GM19468 (cell line): ENCODE results near the gene PSAP.
"Not testable (repeated sequence)": the region's sequence is repeated elsewhere in the genome, so short reads cannot be mapped to it uniquely, and the experiment has no call there.

Experiments used
- ATAC-seq: cut with Tn5 transposase; IDR thresholded peaks from one replicate; pipeline ENCODE4 v1.9.1; 2021; ENCODE audit warnings: mild to moderate bottlenecking, moderate library complexity, moderate number of reproducible peaks; ENCODE audit not compliant: unreplicated experiment; ENCODE audit errors: extremely low read depth

PSAP gene

DNA sequence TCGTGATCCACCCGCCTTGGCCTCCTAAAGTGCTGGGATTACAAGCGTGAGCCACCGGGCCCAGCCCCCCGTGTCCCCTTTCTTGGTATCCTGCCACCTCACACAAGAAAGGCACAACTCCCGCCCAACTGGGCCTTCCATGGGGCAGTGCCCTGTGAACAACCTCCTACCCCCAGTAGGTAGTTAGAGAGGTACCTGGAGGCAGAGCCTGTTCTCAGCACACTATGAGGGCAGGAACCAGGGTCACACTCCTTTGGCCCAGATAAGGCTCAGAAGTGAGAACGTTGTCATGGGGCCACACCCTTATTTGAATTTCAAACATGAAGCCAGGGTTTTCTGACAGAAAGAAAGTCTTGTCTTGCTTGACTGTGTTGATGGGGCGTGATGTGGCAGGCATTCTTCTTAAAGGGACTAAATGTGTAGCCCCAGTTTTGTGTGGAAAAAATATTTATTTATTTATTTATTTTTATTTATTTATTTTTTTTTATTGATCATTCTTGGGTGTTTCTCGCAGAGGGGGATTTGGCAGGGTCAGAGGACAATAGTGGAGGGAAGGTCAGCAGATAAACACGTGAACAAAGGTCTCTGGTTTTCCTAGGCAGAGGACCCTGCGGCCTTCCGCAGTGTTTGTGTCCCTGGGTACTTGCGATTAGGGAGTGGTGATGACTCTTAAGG lies 23.8 kb upstream of the PSAP start:
- ATAC-seq, result not testable (repeated sequence)

DNA sequence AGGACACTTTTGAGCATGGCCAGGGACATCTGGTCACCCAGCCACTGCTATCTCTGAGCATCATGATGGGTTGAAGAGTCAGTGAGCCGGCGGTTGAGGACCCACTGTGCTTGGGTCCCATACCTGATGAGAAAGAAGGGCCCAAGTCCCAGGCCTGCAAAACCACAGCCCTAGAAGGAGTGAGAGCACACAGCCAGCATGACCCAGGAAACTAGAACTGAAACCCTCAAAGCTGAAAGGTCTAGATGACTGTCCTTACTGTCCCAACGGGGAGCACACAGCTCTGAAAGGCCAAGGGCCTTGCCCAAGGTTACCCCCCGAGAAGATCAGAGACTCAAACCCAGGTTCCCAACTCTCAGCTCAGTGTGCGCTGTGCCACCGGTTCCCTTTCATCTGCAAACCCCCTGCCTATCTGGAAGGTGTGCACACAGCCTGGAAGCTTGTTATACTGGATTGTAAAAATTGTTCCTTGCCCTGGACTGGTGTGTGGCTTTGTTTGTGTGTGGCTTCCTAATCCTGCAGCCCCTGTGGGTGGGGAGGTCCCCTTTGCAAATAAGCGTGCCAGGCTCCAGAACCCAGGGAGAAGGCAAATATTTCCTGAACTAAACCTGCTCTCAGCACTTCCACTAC lies 22.6 kb upstream of the PSAP start:
- peak; percentile 81 for ATAC-seq

DNA sequence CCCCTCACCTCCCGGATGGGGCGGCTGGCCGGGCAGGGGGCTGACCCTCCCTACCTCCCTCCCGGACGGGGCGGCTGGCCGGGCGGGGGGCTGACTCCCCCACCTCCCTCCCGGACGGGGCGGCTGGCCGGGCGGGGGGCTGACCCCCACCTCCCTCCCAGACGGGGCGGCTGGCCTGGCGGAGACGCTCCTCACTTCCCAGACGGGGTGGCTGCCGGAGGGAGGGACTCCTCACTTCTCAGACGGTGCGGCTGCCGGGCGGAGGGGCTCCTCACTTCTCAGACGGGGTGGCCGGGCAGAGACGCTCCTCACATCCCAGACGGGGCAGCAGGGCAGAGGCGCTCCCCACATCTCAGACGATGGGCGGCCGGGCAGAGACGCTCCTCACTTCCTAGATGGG lies 18.6 kb upstream of the PSAP start:
- not testable (repeated sequence) for ATAC-seq

DNA sequence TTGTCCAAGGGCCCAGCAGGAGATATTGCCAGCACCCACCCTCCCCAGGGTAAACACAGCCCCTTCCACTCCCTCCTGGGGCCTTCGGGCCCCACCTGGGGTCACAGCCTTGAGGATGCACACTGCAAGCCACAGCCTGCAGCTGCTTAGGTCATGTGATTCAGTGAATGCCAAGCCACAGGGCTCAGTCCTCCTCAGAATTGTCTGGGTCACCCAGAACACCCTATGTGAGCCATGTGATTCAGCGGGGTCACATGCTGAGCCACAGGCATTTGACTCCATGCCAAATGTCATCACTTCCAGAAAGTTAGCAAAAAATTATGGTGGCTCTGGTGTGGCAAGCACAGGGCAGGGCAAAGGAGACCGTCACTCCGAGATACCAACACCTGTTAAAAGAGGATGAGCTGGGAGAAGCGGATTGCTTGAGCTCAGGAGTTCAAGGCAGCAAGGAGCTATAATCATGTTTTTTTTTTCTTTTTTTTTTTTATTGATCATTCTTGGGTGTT lies 17.2 kb upstream of the PSAP start:
- ATAC-seq, result no peak

DNA sequence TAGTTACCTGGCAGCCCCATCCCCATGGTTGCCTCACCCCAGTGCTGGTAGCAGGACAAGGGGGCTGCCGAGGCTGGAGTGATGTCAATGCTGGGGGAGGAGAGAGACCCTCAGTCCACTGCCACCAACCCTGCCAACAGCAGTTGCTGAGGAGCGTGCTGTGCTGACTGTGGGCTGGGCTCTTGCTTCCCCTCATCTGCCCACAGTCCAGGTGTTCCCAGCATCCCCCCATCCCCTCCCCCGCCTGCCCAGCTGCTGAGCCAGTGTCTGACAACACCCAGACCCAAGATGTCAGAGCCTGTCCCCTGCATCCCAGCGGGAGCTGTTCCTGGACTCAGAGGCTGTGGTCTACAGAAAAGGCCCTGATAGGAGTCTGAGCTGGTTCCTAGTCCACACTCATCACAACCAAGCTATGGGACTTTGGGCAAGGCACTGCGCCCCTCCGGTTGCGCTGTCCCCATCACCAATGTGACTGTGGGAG lies 14.6 kb upstream of the PSAP start:
- ATAC-seq, result no peak

DNA sequence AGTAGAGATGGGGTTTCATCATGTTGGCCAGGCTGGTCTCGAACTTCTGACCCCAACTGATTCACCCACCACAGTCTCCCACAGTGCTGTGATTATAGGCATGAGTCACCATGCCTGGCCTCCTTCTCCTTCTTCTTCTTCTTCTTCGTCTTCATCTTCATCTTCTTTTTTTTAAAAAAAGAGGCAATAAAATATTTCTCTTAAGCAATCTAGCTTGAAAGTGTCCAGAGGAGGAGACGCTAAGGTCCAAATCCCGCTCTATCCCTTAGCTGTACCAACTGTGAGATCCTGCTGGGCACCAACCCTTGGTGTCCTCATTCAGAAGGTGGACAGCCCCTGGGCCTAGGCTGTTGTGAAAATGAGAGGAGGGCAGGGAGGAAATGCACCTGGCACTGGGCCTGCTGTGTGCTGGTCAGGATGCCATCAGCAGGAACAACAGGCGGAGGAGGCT lies 13.9 kb upstream of the PSAP start:
- ATAC-seq, result no peak

DNA sequence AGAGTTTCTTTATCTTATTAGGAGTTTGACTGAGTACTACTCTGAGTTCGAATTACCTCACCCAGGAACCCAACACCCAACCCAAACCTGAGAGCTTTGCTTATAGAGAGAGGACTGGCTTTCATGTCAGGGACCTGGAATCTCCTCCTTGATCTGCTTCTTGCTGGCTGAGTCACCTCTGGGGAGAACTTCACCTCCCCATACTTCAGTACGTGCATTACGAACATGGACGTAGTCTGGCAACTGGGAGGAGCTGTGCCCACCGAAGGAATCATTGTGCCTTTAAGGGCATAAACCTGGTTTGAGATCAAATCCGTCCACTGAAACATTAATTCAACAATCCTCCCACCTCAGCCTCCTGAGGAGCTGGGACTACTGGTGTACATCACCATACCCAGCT lies 12.2 kb upstream of the PSAP start:
- ATAC-seq, result no peak

DNA sequence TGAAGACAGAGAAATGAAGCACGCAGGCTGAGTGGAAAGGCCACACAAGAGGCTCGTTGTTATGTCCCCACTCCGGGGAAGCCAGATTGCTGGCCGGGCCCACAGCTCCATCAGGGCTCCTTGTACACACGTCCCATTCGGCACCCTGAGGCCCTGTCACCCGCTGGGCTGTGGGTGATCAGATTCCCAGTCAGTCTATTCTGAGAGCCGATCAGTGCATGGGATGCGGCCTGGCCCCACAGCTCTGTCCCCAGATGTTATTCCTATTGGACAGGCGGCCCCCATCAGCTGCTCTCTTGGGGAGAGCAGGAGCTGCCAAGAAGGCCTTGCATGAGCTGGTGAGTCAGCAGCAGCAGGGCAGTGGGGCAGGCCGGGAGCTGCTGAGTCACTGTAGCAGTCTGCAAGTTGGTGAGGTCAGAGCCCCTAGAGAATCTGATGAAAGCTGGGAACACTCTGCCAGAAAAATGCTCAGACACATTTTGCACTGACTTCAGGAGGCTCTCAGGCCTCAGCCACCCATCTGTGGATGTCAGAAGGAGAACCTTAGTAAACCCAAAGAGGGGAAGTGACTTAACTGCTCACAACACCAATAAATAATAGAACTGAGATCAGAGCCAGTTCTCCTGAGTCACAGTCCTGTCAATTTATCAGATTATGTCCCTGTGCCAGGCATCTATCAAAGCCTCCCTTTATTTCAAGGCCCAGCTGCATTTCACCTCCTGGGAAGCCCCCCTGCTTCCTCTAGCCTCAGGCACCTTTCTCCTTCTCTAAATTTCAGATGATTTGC lies 9.4 kb upstream of the PSAP start:
- no peak for ATAC-seq

DNA sequence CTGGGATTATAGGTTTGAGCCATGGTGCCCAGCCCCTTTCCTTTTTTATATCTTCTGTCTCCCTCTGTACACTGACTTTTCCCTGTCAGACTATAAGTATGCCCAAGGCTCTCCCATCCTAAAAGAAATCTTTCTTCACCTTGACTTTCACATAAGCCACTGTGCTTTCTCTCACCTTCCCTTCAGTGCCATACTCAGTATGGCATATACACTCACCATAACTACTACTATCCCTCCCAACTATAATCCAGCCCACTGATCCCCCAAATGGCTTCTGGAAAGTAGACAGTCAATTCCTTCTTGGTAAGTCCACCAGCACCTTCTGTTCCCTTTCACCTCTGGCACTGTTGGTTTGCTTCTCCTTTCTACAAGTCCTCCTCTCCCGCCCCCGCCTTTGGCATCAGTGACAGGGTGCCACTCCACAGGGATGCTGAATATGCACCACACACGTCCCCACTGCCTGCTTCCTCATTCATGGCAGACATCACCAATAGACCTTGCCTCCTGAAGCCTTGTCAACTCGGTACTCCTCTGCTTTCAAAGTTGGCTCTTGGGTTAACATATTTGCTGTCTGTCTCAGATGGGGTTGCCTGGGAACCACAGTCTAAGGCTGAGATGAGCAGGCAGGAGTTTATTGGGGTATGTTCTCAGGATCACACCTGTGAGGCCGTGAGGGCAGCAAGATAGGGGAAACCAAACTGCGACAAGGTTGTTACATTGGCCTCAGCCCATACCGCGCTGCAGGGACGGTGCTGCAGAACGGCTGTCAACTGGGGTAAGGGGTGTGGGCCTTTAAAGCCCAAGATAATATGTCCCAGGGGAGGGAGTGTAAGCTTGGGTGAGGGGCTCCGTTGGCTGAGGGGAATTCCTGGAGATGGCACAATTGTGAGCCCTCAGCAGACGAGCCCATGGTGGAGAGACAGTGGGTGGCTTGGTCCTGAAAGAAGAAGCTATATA lies 7.2 kb upstream of the PSAP start:
- no peak for ATAC-seq

DNA sequence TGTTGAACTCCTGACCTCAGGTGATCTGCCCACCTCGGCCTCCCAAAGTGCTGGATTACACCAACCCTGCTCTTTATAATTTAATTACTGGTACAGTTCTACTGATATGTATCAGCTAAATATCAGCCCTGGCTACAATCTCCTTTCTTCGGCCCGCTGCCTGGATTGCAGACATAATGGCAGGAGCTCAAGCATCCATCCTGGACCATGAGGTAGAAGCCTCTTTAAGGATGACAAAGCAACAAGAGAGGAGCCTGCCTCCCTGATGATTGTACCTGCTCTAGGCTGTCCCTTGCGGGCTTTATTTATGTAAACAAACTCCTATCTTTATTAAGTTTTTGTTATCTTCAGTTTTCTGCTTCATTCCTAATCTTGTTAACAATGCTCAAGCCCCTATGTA lies 5.6 kb upstream of the PSAP start:
- ATAC-seq, result no peak

DNA sequence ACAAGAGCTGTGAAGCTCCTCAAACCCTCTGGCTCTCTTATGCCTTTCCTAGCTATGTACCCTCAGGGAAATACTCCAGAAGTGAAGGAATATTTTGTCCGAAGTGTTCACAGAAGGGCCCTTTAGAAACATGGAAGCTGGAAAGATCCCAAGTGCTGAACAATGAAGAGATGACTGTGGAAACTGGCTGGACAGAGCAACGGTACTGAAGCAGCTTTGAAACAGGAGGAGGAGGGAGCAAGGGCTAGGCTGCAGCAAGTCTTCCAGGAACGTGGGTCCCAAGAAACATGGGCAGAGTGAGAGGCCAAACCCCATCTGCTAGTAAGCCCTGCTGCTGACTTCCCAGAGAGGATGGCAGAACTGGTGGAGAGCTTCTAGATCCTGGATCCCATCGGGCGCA lies 3.0 kb upstream of the PSAP start:
- no peak for ATAC-seq

DNA sequence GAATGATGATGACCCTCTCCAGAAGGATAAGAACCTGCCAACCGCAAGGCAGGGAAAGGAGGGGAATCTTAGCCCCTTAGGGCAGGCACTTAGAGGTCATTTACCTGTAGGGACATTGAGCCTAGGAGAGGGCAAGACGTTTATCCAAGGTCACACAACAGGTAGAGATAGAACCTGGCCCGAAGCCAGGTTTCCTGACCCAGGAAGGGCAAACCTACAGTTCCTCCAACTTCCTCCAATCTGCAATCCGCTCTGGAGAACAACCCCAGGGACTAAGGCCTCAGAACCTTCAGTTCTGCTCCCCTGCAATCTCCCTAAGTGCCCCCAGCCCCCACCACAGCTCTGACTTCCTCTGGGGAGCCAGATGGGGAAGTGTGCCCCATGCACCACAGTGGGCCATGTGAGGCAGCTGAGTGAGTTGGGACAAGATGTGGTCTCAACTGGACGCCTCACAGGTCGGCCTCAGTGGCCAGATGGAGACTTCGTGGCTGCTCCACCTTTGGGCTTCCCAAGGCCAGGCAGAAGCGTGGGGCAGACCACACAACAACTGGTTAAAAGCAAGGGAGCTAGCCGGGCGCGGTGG lies 1.4 kb upstream of the PSAP start:
- no peak for ATAC-seq

DNA sequence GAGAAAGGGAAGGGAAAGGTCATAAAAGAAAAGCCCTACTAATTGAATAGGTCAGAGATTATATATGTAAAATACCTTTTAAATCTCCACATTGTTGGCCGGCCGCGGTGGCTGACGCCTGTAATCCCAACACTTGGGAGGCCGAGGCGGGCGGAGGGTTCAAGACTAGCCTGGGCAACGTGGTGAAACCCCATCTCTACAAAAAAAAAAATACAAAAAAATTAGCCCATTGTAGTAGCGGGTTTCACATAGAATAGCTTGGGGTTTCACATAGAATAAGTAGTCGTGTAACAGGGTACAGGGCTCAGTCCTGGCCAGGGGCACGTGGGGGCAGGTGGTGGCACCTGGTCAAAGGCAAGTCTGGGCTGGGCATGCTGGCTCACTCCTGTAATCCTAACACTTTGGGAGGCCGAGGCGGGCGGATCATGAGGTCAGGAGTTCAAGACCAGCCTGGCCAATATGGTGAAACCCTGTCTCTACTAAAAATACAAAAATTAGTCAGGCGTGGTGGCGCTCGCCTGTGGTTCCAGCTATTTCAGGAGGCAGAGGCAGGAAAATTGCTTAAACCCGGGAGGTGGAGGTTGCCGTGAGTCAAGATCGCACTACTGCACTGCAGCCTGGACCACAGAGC lies 529 bp upstream of the PSAP start:
- ATAC-seq, result not testable (repeated sequence)

DNA sequence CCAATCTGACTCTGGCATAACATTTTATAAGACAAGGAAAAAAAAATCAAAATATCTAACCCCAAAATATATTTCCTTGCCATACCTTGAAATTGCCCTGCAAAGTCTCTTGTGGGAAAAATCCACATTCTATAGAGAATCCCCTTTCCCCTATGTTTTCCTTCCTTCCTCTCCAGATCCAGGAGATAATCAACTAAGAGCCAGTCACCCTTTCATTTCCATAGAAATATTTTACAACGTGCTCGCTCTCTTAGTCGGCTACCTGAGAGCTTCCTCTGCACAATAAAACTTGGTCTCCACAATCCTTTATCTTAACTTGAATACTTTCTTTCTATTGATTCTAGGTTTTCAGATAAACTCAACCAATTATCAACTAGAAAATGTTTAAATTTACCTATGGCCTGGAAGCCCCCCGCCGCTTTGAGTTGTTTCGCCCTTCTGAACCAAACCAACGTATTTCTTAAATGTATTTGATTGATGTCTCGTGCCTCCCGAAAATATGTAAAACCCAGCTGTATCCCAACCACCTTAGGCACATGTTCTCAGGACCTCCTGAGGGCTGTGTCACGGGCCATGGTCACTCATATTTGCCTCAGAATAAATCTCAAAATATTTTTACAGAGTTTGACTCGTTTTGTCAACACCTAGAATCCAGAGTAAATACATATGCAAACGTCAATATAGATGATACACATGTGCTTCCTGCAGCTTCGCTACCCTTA lies 869 bp downstream of the PSAP start:
- ATAC-seq, result no peak

DNA sequence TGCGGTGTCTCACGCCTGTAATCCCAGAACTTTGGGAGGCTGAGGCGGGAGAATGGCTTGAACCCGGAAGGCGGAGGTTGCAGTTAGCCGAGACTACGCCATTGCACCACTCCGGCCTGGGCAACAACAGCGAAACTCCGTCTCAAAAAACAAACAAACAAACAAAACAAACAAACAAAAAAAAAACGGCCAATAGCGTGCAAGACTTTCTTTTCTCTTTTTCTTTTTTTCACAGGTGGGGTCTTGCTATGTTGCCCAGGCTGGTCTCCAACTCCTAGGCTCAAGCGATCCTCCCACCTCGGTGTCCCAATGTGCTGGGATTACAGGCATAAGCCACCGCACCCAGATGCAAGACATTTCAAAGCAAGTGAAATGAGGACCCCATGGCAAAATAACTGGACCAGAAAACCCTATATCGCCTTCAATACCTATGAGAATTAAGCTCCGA lies 1.6 kb downstream of the PSAP start:
- no peak for ATAC-seq

DNA sequence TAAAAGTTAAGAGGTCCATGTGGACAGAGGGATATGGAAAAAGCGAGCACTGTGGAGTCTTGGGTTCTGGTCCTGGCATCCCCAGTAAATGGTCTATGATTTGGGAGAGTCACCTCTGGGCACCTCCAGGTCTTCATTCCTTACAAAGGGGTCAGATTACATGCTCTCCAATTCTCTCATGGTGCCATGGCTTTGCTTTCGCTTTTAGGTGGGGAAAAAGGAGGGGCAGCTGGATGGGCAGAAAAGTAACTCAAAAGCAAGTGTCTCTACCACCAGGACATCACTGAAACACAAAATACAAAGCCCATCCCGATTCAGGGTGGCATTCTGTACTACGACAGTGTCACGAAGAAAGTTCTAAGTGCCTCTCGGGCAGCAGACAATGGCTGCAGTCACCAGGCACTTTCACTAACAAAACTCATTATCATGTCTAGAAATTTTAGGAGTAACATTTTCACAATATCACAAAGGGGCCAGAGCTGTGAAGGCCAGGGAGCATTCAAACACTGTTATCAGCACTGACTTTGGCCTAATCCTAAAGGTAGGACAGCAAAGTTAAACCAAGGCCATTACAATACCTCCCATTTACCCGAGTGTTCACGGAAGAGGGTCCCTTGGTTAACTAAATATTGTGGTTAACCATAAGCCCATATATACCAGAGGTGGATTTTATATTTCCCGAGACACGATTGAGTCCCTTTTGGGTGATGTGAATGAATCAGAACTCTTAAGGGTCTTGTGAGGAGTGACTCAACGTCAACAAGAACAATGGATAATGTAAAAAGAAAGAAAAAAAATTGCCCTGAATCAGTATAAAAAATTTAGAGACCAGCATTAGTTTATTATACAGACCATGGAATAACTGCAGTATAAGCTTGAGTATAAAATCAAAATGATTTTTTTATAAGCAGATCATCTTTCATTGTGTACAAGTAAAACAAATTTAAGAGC lies 2.5 kb downstream of the PSAP start:
- ATAC-seq, result no peak

DNA sequence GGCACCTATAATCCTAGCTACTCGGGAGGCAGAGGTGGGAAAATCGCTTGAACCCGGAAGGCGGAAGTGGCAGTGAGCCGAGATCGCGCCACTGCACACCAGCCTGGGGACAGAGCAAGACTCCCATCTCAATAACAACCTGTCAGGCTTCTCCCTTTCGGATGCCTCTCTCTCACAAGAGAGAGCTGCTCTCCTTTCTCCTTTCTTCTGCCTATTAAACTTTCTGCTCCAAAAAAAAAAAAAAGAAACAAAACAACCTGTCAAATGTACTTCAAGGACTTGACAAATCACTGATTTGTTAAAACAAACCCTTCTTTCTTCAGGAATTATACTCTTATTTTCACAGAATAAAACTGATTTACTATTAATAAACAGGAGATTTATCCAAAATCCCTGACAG lies 3.6 kb downstream of the PSAP start:
- no peak for ATAC-seq
